ENCODE data around the gene ARID3B.

DNA sequence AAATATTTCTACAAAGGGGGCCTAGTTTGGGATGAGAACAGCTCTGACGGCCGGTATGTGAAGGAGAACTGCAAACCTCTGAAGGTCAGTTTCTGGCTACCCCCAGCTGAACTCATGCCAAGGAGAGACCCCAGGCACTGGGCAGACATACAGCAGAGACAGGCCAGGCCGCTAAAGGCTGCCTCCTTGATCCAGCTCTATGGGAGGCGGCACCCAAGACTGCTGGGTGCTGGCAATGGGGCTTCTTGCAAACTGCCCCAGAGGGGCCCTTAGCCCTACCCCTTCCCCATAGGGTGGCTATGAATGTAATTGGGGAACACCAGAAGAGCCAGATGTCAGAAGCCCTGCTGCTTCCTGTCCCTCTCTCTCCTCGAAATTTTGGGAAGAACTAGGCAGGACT lies 87.9 kb downstream of the ARID3B start:
- TF ChIP-seq POLR2A (IDR thresholded peaks at IDR 0.05): no peak
- TF ChIP-seq, protein P1, sequence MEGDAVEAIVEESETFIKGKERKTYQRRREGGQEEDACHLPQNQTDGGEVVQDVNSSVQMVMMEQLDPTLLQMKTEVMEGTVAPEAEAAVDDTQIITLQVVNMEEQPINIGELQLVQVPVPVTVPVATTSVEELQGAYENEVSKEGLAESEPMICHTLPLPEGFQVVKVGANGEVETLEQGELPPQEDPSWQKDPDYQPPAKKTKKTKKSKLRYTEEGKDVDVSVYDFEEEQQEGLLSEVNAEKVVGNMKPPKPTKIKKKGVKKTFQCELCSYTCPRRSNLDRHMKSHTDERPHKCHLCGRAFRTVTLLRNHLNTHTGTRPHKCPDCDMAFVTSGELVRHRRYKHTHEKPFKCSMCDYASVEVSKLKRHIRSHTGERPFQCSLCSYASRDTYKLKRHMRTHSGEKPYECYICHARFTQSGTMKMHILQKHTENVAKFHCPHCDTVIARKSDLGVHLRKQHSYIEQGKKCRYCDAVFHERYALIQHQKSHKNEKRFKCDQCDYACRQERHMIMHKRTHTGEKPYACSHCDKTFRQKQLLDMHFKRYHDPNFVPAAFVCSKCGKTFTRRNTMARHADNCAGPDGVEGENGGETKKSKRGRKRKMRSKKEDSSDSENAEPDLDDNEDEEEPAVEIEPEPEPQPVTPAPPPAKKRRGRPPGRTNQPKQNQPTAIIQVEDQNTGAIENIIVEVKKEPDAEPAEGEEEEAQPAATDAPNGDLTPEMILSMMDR (IDR thresholded peaks at IDR 0.05): no peak

Data from adrenal gland (tissue), 5 donors.